HepG2 (cell line): ENCODE data around the gene TIA1. TPM values are rescaled to one million over a fixed set of nuclear protein-coding genes. Genes with fewer than 3 reads are reported as not detected.
A peak's percentile ranks its signal among the peaks of the same experiment; 100 is the strongest.

Experiments used
- ATAC-seq: fragments of 200-7000 bp; cut with Tn5 transposase; 3 replicates; pipeline ENCODE4 v1.9.1; 2020; ENCODE audit warnings: mild to moderate bottlenecking, moderate library complexity
- BruUV-seq: library from RNA; stranded (reverse); fragments of 400-500 nt; replicated peaks from 2 replicates; lab custom pipeline; 2021; lab: Mats Ljungman, UMichigan
- CTCF ChIA-PET: fragments of 300-600 bp; formaldehyde crosslinking; extraction: SDS; loops from one replicate; lab custom pipeline; 2021; ENCODE audit warnings: low total read pairs, inconsistent platforms, low intra/inter-chr PET ratio; lab: Yijun Ruan, JAX
- POLR2A ChIA-PET: fragments of 350-600 bp; sonication (Branson Sonifier 250); formaldehyde crosslinking; loops from one replicate; lab custom pipeline; 2020; ENCODE audit warnings: antibody characterized with exemption, inconsistent platforms; lab: Yijun Ruan, JAX
- DNase-seq: peaks from one replicate; pipeline ENCODE4 v3.0.0-alpha.2; 2015; ENCODE audit warnings: low spot score
- FAIRE-seq: peaks from 3 replicates; lab custom pipeline; 2011; peaks lifted over from hg19 to GRCh38; lab: Jason Lieb, UNC
- H2AFZ ChIP-seq: one replicate; pipeline ENCODE4 v1.6.1; 2011; ENCODE audit warnings: low read length, inconsistent platforms
- H3K27ac ChIP-seq: fragments of 300-600 bp; 3 replicates; pipeline ENCODE4 v1.8.0; 2011; ENCODE audit warnings: mixed run types, mild to moderate bottlenecking, mixed read lengths, low read length, inconsistent platforms; ENCODE audit not compliant: insufficient read depth; ENCODE audit errors: extremely low read length
- H3K27me3 ChIP-seq, 2 experiments: fragments of 200-600 bp in 1 of 2; 2 replicates in 1 of 2; 3 replicates in 1 of 2; pipeline versions ENCODE4 v1.6.0 to v1.8.0; 2011; ENCODE audit warnings: low read length in 2 of 2, mild to moderate bottlenecking in 2 of 2, moderate library complexity in 2 of 2, inconsistent platforms in 1 of 2; ENCODE audit not compliant: insufficient read depth in 2 of 2, control insufficient read depth in 1 of 2
- H3K36me3 ChIP-seq, 2 experiments: fragments of 200-600 bp in 1 of 2; replicated peaks in 1 of 2; 2 replicates in 1 of 2; 3 replicates in 1 of 2; pipeline versions ENCODE4 v1.5.1 to v1.8.0; 2011; ENCODE audit warnings: low read length in 2 of 2, inconsistent platforms in 1 of 2; ENCODE audit not compliant: insufficient read depth in 2 of 2, control insufficient read depth in 1 of 2
- H3K4me1 ChIP-seq: 2 replicates; pipeline ENCODE4 v1.5.1; 2012; ENCODE audit warnings: low read length, inconsistent platforms; ENCODE audit not compliant: insufficient read depth
- H3K4me2 ChIP-seq: 2 replicates; pipeline ENCODE4 v1.6.0; 2011; ENCODE audit warnings: low read depth, low read length, inconsistent platforms
- H3K4me3 ChIP-seq, 3 experiments: fragments of 200-600 bp in 1 of 3; sonication (generic), shearing (Covaris generic) in 1 of 3; replicated peaks in 1 of 3; 2 replicates each; pipeline ENCODE4 v1.5.1; 2011 to 2016; ENCODE audit warnings: low read length in 3 of 3, inconsistent platforms in 2 of 3, low read depth in 2 of 3, mild to moderate bottlenecking in 2 of 3, control low read depth in 1 of 3, mixed read lengths in 1 of 3; ENCODE audit not compliant: insufficient read depth in 1 of 3
- H3K79me2 ChIP-seq: one replicate; pipeline ENCODE4 v1.6.1; 2011; ENCODE audit warnings: low read length, inconsistent platforms; ENCODE audit not compliant: insufficient read depth
- H3K9ac ChIP-seq: 2 replicates; pipeline ENCODE4 v1.6.0; 2011; ENCODE audit warnings: mild to moderate bottlenecking, low read depth, low read length, inconsistent platforms; ENCODE audit not compliant: insufficient read depth
- H3K9me3 ChIP-seq: 2 replicates; pipeline ENCODE4 v1.5.1; 2012; ENCODE audit warnings: mild to moderate bottlenecking, low read length
- H4K20me1 ChIP-seq: 2 replicates; pipeline ENCODE4 v1.6.0; 2011; ENCODE audit warnings: inconsistent platforms, mild to moderate bottlenecking, low read length, moderate library complexity; ENCODE audit not compliant: insufficient read depth
- CTCF ChIP-seq: sonication (generic); formaldehyde crosslinking; IDR thresholded peaks from 2 replicates; pipeline ENCODE4 v1.5.0; 2020; ENCODE audit warnings: mild to moderate bottlenecking, missing genetic modification reagents, moderate library complexity
- FOXA3 ChIP-seq: IDR thresholded peaks from 2 replicates; pipeline ENCODE4 v1.6.1; 2016; ENCODE audit warnings: missing genetic modification reagents, missing compliant biosample characterization
- KDM2A ChIP-seq: sonication (generic); formaldehyde crosslinking; IDR thresholded peaks from 2 replicates; pipeline ENCODE4 v1.4.0; 2020; ENCODE audit warnings: low read depth, missing genetic modification reagents, borderline replicate concordance
- NFE2L2 ChIP-seq: fragments of 150-350 bp; IDR thresholded peaks from 2 replicates; pipeline ENCODE4 v1.6.1; 2014; ENCODE audit warnings: low read length
- SOX5 ChIP-seq: IDR thresholded peaks from 2 replicates; pipeline ENCODE4 v1.6.1; 2016; ENCODE audit warnings: borderline replicate concordance
- STAG1 ChIP-seq: sonication (generic); formaldehyde crosslinking; IDR thresholded peaks from 2 replicates; pipeline ENCODE4 v1.4.0; 2020; ENCODE audit warnings: missing genetic modification reagents
- THYN1 ChIP-seq: sonication (generic); formaldehyde crosslinking; IDR thresholded peaks from 2 replicates; pipeline ENCODE4 v1.8.1; 2023; ENCODE audit warnings: low read depth, mild to moderate bottlenecking, moderate library complexity, missing genetic modification reagents, borderline replicate concordance
- ZFP90 ChIP-seq: sonication (generic); formaldehyde crosslinking; IDR thresholded peaks from 2 replicates; pipeline ENCODE4 v1.8.0; 2022; ENCODE audit warnings: missing genetic modification reagents, mild to moderate bottlenecking, inconsistent platforms, borderline replicate concordance
- ZFX ChIP-seq: sonication (generic); formaldehyde crosslinking; IDR thresholded peaks from 2 replicates; pipeline ENCODE4 v1.4.0; 2020; ENCODE audit warnings: mild to moderate bottlenecking, low read depth, missing genetic modification reagents, moderate library complexity
- ZNF230 ChIP-seq: sonication (generic); formaldehyde crosslinking; IDR thresholded peaks from 2 replicates; pipeline ENCODE4 v1.4.0; 2020; ENCODE audit warnings: mild to moderate bottlenecking, missing genetic modification reagents
- ZNF30 ChIP-seq: sonication (generic); formaldehyde crosslinking; IDR thresholded peaks from 2 replicates; pipeline ENCODE4 v1.5.0; 2020; ENCODE audit warnings: mild to moderate bottlenecking, missing genetic modification reagents
- ZNF317 ChIP-seq: sonication (generic); formaldehyde crosslinking; IDR thresholded peaks from 2 replicates; pipeline ENCODE4 v1.5.0; 2020; ENCODE audit warnings: mild to moderate bottlenecking, missing genetic modification reagents
- ZNF468 ChIP-seq: sonication (generic); formaldehyde crosslinking; IDR thresholded peaks from 2 replicates; pipeline ENCODE4 v1.8.0; 2022; ENCODE audit warnings: mild to moderate bottlenecking, moderate library complexity, missing genetic modification reagents
- ZSCAN29 ChIP-seq: sonication (generic); formaldehyde crosslinking; conservative IDR thresholded peaks from 2 replicates; pipeline ENCODE4 v1.4.0; 2020; ENCODE audit warnings: mild to moderate bottlenecking, missing genetic modification reagents
- WGBS: methylation state at CpG from one replicate; pipeline ENCODE4 v1.1.6; 2017; ENCODE audit warnings: low lambda C conversion rate; 5-methylcytosine and 5-hydroxymethylcytosine counted together
- in situ Hi-C: cut with HindIII; loops from 2 replicates; pipeline ENCODE4 v1.10.0; 2017; ENCODE audit warnings: low pct_unique_long_range_greater_than_20kb; ENCODE audit not compliant: extremely low pct_ligation_motif_present
- intact Hi-C: fragments of 100-400 bp; cut with micrococcal nuclease; formaldehyde crosslinking; loops from one replicate; pipeline ENCODE4 v1.10.0; 2022; ENCODE audit not compliant: unreplicated experiment
- polyA plus RNA-seq, 8 experiments: library from polyadenylated mRNA; depleted of rRNA in 3 of 8; stranded (reverse) in 7 of 8; unstranded in 1 of 8; fragments of >200 nt; fragmentation: Illumina TruSeq in 4 of 8; extraction: Trizol in 4 of 8; gene quantifications; 2 replicates each; pipeline versions ENCODE4 v1.2.1 to v1.2.3, GENCODE V29; 2011 to 2016; ENCODE audit warnings: low read depth in 4 of 8, missing spikeins in 1 of 8, mixed read lengths in 1 of 8; ENCODE audit not compliant: insufficient read depth in 1 of 8
- total RNA-seq, 5 experiments: library from RNA; depleted of rRNA; stranded (reverse); fragments of >200 nt; fragmentation: Illumina TruSeq; extraction: Trizol; gene quantifications; 2 replicates each; pipeline ENCODE4 v1.2.3, GENCODE V29; 2016; ENCODE audit warnings: low read depth in 1 of 5
- TF ChIP-seq, protein P1 (sequence below): sonication (generic); formaldehyde crosslinking; IDR thresholded peaks from 2 replicates; pipeline ENCODE4 v1.5.1; 2020; ENCODE audit warnings: missing genetic modification reagents, mild to moderate bottlenecking, borderline replicate concordance

Gene TIA1
- total and polyA plus RNA-seq, 2 of the 13 experiments (the other 11 are each of a cell fraction or from before 2014, with no cell fraction given) = 209 to 319 TPM

GRCh38 chr2:70201225-70201768 is 47.1 kb downstream of the TIA1 start:
- in situ Hi-C loops = no loop called here
- Histone ChIP-seq H3K27ac (no peak overlapping the region), H3K79me2 (no peaks in the 10 kb centered on the region), H4K20me1 (no peaks in the 10 kb centered on the region), H3K36me3 (no peaks in the 10 kb centered on the region), H2AFZ (no peak overlapping the region), H3K4me2 (no peak overlapping the region), H3K4me1 (peaks cover 5% of the 10 kb centered on the region; the same call in 1 of the 2 replicates), H3K9ac (no peak overlapping the region), H3K27me3 (no peaks in the 10 kb centered on the region), H3K9me3 (no peaks in the 10 kb centered on the region), H3K4me3 (no peak overlapping the region)
- CTCF ChIA-PET = no interaction called here
- TF ChIP-seq ZNF230 (CRISPR knock-in tag) (no peak), ZFX (CRISPR knock-in tag) (peak; percentile 48), ZNF317 (CRISPR knock-in tag) (peak; percentile 85; the same call in 1 of the 2 replicates), ZNF468 (no peak), NFE2L2 (peak; percentile 32; the same call in 1 of the 2 replicates)
- intact Hi-C loops = no loop called here
- 66% methylated on average over 3 of the region's 3 CpGs for WGBS
- ATAC-seq = no peak
- POLR2A ChIA-PET = interaction anchor here (2.6 kb wide), 1 partner anchor 10 kb away, joined by 15 read pairs; the partner anchor contains the start of gene C2orf42
- no TSS peak for BruUV-seq
- no peak for FAIRE-seq
- DNase-seq = no peak

DNA sequence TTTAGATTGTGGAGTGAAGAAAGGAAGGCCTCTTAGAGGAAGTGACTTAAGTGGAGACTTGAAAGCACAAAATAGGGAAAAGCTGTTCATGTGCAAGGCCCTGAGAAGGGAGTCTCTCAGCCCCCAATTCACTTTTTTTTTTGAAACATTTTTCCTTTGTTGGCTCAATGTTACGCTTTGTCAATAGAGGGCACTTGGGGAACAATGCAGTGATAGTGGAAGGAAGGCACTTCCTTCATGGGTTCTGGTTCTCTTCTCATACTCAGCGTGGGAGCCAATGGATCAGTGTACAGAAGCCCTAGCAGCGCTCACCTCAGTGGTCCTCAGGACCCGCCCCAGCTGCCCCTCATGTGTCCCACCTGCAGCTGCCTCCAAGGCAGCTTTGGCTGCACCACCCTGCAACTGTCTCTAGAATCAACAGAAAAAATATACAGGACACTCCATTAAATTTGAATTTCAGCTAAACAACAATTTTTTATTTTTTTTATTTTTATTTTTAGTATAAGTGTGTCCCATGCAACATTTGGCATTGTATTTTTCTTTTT is 49.0 kb downstream of the TIA1 start:
- FAIRE-seq (peak; percentile 57), ATAC-seq (peak; percentile 6; the same call in 1 of the 3 replicates), DNase-seq (peak; percentile 36)
- whole genome bisulfite sequencing = 30% methylated on average over 4 of the region's 4 CpGs
- BruUV-seq = no TSS peak
- peaks cover 5% of the 10 kb centered on the region; the same call in 1 of the 2 replicates for H3K4me1 ChIP-seq
- H3K4me2 ChIP-seq = no peak overlapping the region
- H3K36me3 ChIP-seq = no peaks in the 10 kb centered on the region
- no peaks in the 10 kb centered on the region for H3K9me3 ChIP-seq
- intact Hi-C loops = no loop called here
- H3K79me2 ChIP-seq = no peaks in the 10 kb centered on the region
- in situ Hi-C loops = no loop called here
- H4K20me1 ChIP-seq = no peaks in the 10 kb centered on the region
- H3K4me3 ChIP-seq = no peak overlapping the region
- no peaks in the 10 kb centered on the region for H3K27me3 ChIP-seq
- no peak overlapping the region for H2AFZ ChIP-seq
- H3K9ac ChIP-seq = no peak overlapping the region
- CTCF ChIA-PET = no interaction called here
- H3K27ac ChIP-seq = no peak overlapping the region
- POLR2A ChIA-PET = interaction anchor here (1.3 kb wide), 1 partner anchor 8 kb away, joined by 5 read pairs; the partner anchor contains the start of gene C2orf42
- TF ChIP-seq ZNF30 (CRISPR knock-in tag) = no peak
- TF ChIP-seq, protein P1, sequence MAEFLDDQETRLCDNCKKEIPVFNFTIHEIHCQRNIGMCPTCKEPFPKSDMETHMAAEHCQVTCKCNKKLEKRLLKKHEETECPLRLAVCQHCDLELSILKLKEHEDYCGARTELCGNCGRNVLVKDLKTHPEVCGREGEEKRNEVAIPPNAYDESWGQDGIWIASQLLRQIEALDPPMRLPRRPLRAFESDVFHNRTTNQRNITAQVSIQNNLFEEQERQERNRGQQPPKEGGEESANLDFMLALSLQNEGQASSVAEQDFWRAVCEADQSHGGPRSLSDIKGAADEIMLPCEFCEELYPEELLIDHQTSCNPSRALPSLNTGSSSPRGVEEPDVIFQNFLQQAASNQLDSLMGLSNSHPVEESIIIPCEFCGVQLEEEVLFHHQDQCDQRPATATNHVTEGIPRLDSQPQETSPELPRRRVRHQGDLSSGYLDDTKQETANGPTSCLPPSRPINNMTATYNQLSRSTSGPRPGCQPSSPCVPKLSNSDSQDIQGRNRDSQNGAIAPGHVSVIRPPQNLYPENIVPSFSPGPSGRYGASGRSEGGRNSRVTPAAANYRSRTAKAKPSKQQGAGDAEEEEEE = no peak
- TF ChIP-seq FOXA3 (CRISPR knock-in tag) = peak; percentile 56; the same call in 1 of the 2 replicates
- peak; percentile 31 for TF ChIP-seq STAG1 (CRISPR knock-in tag)
- peak; percentile 97; the same call in 1 of the 2 replicates for TF ChIP-seq ZFP90
- peak; percentile 33 for TF ChIP-seq CTCF (CRISPR knock-in tag)
- TF ChIP-seq ZSCAN29 = no peak
- peak; percentile 42; the same call in 1 of the 2 replicates for TF ChIP-seq SOX5 (CRISPR knock-in tag)
- TF ChIP-seq THYN1 = no peak
- TF ChIP-seq KDM2A (CRISPR knock-in tag) = no peak
